Hepatocyte (in vitro differentiated cells): ENCODE data around the gene CPNE6.

Source experiments
- EZH2phosphoT487 ChIP-seq: fragments of 200-600 bp; sonication (generic); IDR thresholded peaks from one replicate; pipeline ENCODE4 v1.6.1; 2018; ENCODE audit warnings: antibody characterized with exemption, mild to moderate bottlenecking, low read depth, moderate library complexity; ENCODE audit not compliant: unreplicated experiment, severe bottlenecking
- TF ChIP-seq, protein P1 (sequence below): fragments of 200-600 bp; sonication (generic); IDR thresholded peaks from 2 replicates; pipeline ENCODE4 v1.5.1; 2016; ENCODE audit warnings: antibody characterized with exemption, mild to moderate bottlenecking; ENCODE audit not compliant: poor library complexity

DNA sequence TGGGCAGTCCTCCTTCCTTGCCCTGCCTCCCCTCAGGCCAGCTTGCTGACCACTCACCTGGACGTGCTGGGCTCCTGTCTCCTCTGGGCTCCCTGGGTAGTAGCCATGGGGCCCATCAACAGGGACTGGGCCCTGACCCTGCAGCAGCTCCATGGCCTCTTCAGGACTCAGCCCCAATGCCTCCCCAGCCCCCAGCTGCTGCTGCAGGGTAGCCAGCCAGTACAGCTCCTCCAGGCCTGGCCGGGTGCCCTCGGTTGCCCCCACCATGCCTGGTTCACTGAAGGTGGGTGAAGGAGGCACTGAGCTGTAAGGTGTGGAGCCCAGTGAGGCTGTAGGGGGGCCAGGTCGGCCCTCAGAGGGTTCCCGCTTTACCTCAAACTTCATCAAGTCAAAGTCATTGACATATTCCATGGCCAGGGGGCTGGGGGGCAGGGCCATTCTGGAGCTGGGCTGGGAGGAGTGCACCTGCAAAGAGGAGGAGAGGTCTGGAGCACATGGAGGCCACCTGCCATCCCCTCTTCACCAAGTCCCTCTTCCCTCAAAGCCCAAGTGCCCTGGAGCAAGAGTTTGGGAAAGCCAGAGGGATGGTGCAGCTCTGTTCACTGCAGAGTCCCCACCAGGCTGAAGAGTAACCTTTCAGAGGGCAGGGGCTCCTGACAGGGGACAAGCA, 11.2 kb downstream of the CPNE6 start:
- TF ChIP-seq, protein P1, sequence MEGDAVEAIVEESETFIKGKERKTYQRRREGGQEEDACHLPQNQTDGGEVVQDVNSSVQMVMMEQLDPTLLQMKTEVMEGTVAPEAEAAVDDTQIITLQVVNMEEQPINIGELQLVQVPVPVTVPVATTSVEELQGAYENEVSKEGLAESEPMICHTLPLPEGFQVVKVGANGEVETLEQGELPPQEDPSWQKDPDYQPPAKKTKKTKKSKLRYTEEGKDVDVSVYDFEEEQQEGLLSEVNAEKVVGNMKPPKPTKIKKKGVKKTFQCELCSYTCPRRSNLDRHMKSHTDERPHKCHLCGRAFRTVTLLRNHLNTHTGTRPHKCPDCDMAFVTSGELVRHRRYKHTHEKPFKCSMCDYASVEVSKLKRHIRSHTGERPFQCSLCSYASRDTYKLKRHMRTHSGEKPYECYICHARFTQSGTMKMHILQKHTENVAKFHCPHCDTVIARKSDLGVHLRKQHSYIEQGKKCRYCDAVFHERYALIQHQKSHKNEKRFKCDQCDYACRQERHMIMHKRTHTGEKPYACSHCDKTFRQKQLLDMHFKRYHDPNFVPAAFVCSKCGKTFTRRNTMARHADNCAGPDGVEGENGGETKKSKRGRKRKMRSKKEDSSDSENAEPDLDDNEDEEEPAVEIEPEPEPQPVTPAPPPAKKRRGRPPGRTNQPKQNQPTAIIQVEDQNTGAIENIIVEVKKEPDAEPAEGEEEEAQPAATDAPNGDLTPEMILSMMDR = no peak
- TF ChIP-seq EZH2phosphoT487 = no peak
